H9 (cell line): Measurements from ENCODE around the gene CROCC2. TPM values are rescaled to one million over a fixed set of nuclear protein-coding genes. Genes with fewer than 3 reads are reported as not detected.

Experiments used
- DNase-seq: peaks from one replicate; pipeline ENCODE4 v3.0.0-alpha.2; 2017
- H2AFZ ChIP-seq: one replicate; pipeline ENCODE4 v1.6.1; 2013; ENCODE audit warnings: mild to moderate bottlenecking, low read length, control low read depth, moderate library complexity
- H2AK5ac ChIP-seq: 2 replicates; pipeline ENCODE4 v1.6.1; 2013; ENCODE audit warnings: low read length, control low read depth, mixed read lengths; ENCODE audit not compliant: insufficient read length
- H2BK120ac ChIP-seq: one replicate; pipeline ENCODE4 v1.6.1; 2013; ENCODE audit warnings: low read depth, mild to moderate bottlenecking, low read length, control low read depth, inconsistent platforms; ENCODE audit not compliant: poor library complexity, severe bottlenecking
- H2BK12ac ChIP-seq: 2 replicates; pipeline ENCODE4 v1.6.1; 2013; ENCODE audit warnings: low read length, control low read depth, mixed read lengths, low read depth; ENCODE audit not compliant: insufficient read length
- H2BK15ac ChIP-seq: 2 replicates; pipeline ENCODE4 v1.6.1; 2013; ENCODE audit warnings: low read depth, low read length, control low read depth
- H2BK20ac ChIP-seq: one replicate; pipeline ENCODE4 v1.6.1; 2013; ENCODE audit warnings: low read depth, mild to moderate bottlenecking, low read length, control low read depth, inconsistent platforms; ENCODE audit not compliant: poor library complexity, severe bottlenecking
- H2BK5ac ChIP-seq: 2 replicates; pipeline ENCODE4 v1.6.1; 2013; ENCODE audit warnings: low read length, control low read depth, mixed read lengths; ENCODE audit not compliant: insufficient read length
- H3K14ac ChIP-seq: 2 replicates; pipeline ENCODE4 v1.6.1; 2013; ENCODE audit warnings: low read length, control low read depth; ENCODE audit not compliant: insufficient read depth
- H3K18ac ChIP-seq: 2 replicates; pipeline ENCODE4 v1.6.1; 2013; ENCODE audit warnings: low read depth, mild to moderate bottlenecking, mixed read lengths, low read length, control low read depth; ENCODE audit not compliant: insufficient read length
- H3K23ac ChIP-seq: 2 replicates; pipeline ENCODE4 v1.6.1; 2013; ENCODE audit warnings: low read length, control low read depth, mixed read lengths, low read depth; ENCODE audit not compliant: insufficient read length
- H3K23me2 ChIP-seq: 2 replicates; pipeline ENCODE4 v1.6.1; 2013; ENCODE audit warnings: low read depth, mild to moderate bottlenecking, mixed read lengths, low read length, control low read depth; ENCODE audit not compliant: insufficient read length, poor library complexity, severe bottlenecking
- H3K27ac ChIP-seq: 2 replicates; pipeline ENCODE4 v1.5.1; 2013; ENCODE audit warnings: low read length, control low read depth, mixed read lengths, low read depth; ENCODE audit not compliant: insufficient read length
- H3K27me3 ChIP-seq: 2 replicates; pipeline ENCODE4 v1.6.1; 2013; ENCODE audit warnings: low read length, control low read depth, inconsistent platforms; ENCODE audit not compliant: insufficient read depth
- H3K4ac ChIP-seq: 2 replicates; pipeline ENCODE4 v1.6.1; 2013; ENCODE audit warnings: low read depth, mild to moderate bottlenecking, control low read depth, inconsistent platforms, low read length, moderate library complexity
- H3K4me1 ChIP-seq: 2 replicates; pipeline ENCODE4 v1.6.1; 2013; ENCODE audit warnings: low read length, control low read depth, inconsistent platforms; ENCODE audit not compliant: insufficient read depth
- H3K4me2 ChIP-seq: 2 replicates; pipeline ENCODE4 v1.6.1; 2013; ENCODE audit warnings: low read length, control low read depth, mixed read lengths; ENCODE audit not compliant: insufficient read length, insufficient read depth
- H3K56ac ChIP-seq: 2 replicates; pipeline ENCODE4 v1.6.1; 2013; ENCODE audit warnings: low read depth, mild to moderate bottlenecking, mixed read lengths, low read length, control low read depth; ENCODE audit not compliant: insufficient read length
- H3K79me1 ChIP-seq: 2 replicates; pipeline ENCODE4 v1.6.1; 2013; ENCODE audit warnings: low read depth, mild to moderate bottlenecking, moderate library complexity, low read length, control low read depth, inconsistent platforms; ENCODE audit not compliant: insufficient read depth, poor library complexity, severe bottlenecking
- H3K79me2 ChIP-seq: 2 replicates; pipeline ENCODE4 v1.6.1; 2013; ENCODE audit warnings: low read length, control low read depth, inconsistent platforms; ENCODE audit not compliant: insufficient read depth
- H3K9ac ChIP-seq: 2 replicates; pipeline ENCODE4 v1.6.1; 2013; ENCODE audit warnings: low read length, control low read depth, mixed read lengths; ENCODE audit not compliant: insufficient read length; ENCODE audit errors: extremely low read depth
- H3K9me3 ChIP-seq: one replicate; pipeline ENCODE4 v1.6.1; 2013; ENCODE audit warnings: low read depth, low read length, inconsistent platforms; ENCODE audit not compliant: control insufficient read depth
- H3T11ph ChIP-seq: one replicate; pipeline ENCODE4 v1.6.1; 2013; ENCODE audit warnings: mild to moderate bottlenecking, low read length, control low read depth, inconsistent platforms
- H4K20me1 ChIP-seq: one replicate; pipeline ENCODE4 v1.6.1; 2013; ENCODE audit not compliant: control insufficient read depth, insufficient read length, insufficient read depth
- H4K5ac ChIP-seq: 2 replicates; pipeline ENCODE4 v1.6.1; 2013; ENCODE audit warnings: low read depth, mild to moderate bottlenecking, mixed read lengths, low read length, control low read depth; ENCODE audit not compliant: insufficient read length
- H4K8ac ChIP-seq: replicated peaks from 2 replicates; pipeline ENCODE4 v1.6.1; 2013; ENCODE audit warnings: low read length, control low read depth, mixed read lengths, low read depth; ENCODE audit not compliant: insufficient read length
- H4K91ac ChIP-seq: 2 replicates; pipeline ENCODE4 v1.6.1; 2013; ENCODE audit warnings: low read depth, mild to moderate bottlenecking, moderate library complexity, mixed read lengths, low read length, control low read depth; ENCODE audit not compliant: insufficient read length
- H3K27ac Mint-ChIP-seq, 3 experiments: 2 replicates in 2 of 3; 3 replicates in 1 of 3; pipeline ENCODE4 v1.8.0; 2020 to 2021; ENCODE audit warnings: mixed read lengths in 3 of 3, mild to moderate bottlenecking in 1 of 3, moderate library complexity in 1 of 3
- H3K27me3 Mint-ChIP-seq: 2 replicates; pipeline ENCODE4 v1.8.0; 2021; ENCODE audit warnings: low read depth, mild to moderate bottlenecking, moderate library complexity, mixed read lengths
- H3K36me3 Mint-ChIP-seq, 3 experiments: 2 replicates in 2 of 3; 3 replicates in 1 of 3; pipeline ENCODE4 v1.8.0; 2020 to 2021; ENCODE audit warnings: low read depth in 3 of 3, mixed read lengths in 3 of 3; ENCODE audit not compliant: insufficient read depth in 1 of 3
- H3K4me1 Mint-ChIP-seq, 2 experiments: 2 replicates each; pipeline ENCODE4 v1.8.0; 2020; ENCODE audit warnings: mixed read lengths in 2 of 2
- H3K4me3 Mint-ChIP-seq, 2 experiments: 2 replicates in 1 of 2; 3 replicates in 1 of 2; pipeline ENCODE4 v1.8.0; 2020 to 2021; ENCODE audit warnings: mild to moderate bottlenecking in 2 of 2, mixed read lengths in 2 of 2, moderate library complexity in 1 of 2
- H3K9me3 Mint-ChIP-seq, 2 experiments: 2 replicates in 1 of 2; 3 replicates in 1 of 2; pipeline ENCODE4 v1.8.0; 2020; ENCODE audit warnings: mild to moderate bottlenecking in 2 of 2, mixed read lengths in 2 of 2, moderate library complexity in 1 of 2
- WGBS: extraction: QIAGEN DNeasy Blood & Tissue Kit; methylation state at CpG from one replicate; pipeline ENCODE4 v1.1.7; 2013; ENCODE audit warnings: missing lambda C conversion rate, low lambda C conversion rate, mixed read lengths; ENCODE audit not compliant: insufficient read length; ENCODE audit errors: extremely low coverage; 5-methylcytosine and 5-hydroxymethylcytosine counted together
- total RNA-seq: library from RNA; stranded (reverse); gene quantifications from 2 replicates; pipeline ENCODE4 v1.2.1, GENCODE V29; 2021
- TF ChIP-seq, protein P1 (sequence below): fragments of 200-600 bp; sonication (generic); conservative IDR thresholded peaks from 3 replicates; pipeline ENCODE4 v1.8.0; 2021; ENCODE audit warnings: antibody characterized with exemption, mild to moderate bottlenecking

CROCC2 gene
- total RNA-seq, 1 experiment from 2014 or later, result not detected

- Mint-ChIP-seq H3K4me1 (no peaks in the 10 kb centered on the region), H3K36me3 (no peaks in the 10 kb centered on the region), H3K9me3 (no peaks in the 10 kb centered on the region), H3K27ac (peak overlapping the region in 1 of 3 experiments; percentile 80; a peak in 1 of 7 replicates), H3K4me3 (no peak overlapping the region), H3K27me3 (no peaks in the 10 kb centered on the region; the same call in 1 of the 2 replicates)
- Histone ChIP-seq H3K4me1 (no peaks in the 10 kb centered on the region), H2BK5ac (no peak overlapping the region), H3K79me2 (no peaks in the 10 kb centered on the region), H2BK20ac (no peak overlapping the region), H2BK120ac (no peak overlapping the region), H3K23ac (no peak overlapping the region), H2BK15ac (no peak overlapping the region), H3K9me3 (no peaks in the 10 kb centered on the region), H3K18ac (no peak overlapping the region), H3K4me2 (no peak overlapping the region), H3K14ac (peak overlapping the region; percentile 28; the same call in 1 of the 2 replicates), H2BK12ac (no peak overlapping the region), H4K5ac (no peak overlapping the region), H2AFZ (no peak overlapping the region), H3K27me3 (no peaks in the 10 kb centered on the region), H3K79me1 (no peaks in the 10 kb centered on the region), H3K4ac (no peak overlapping the region), H4K8ac (no peak overlapping the region), H4K91ac (peak overlapping the region; percentile 72), H3K27ac (no peak overlapping the region), H3T11ph (no peak overlapping the region), H3K9ac (no peak overlapping the region), H3K23me2 (no peaks in the 10 kb centered on the region), H4K20me1 (no peaks in the 10 kb centered on the region), H2AK5ac (no peak overlapping the region), H3K56ac (no peak overlapping the region)
- DNase-seq, result no peak
- WGBS, result no CpG with 5 or more reads among the region's 10 CpGs
- TF ChIP-seq, protein P1, sequence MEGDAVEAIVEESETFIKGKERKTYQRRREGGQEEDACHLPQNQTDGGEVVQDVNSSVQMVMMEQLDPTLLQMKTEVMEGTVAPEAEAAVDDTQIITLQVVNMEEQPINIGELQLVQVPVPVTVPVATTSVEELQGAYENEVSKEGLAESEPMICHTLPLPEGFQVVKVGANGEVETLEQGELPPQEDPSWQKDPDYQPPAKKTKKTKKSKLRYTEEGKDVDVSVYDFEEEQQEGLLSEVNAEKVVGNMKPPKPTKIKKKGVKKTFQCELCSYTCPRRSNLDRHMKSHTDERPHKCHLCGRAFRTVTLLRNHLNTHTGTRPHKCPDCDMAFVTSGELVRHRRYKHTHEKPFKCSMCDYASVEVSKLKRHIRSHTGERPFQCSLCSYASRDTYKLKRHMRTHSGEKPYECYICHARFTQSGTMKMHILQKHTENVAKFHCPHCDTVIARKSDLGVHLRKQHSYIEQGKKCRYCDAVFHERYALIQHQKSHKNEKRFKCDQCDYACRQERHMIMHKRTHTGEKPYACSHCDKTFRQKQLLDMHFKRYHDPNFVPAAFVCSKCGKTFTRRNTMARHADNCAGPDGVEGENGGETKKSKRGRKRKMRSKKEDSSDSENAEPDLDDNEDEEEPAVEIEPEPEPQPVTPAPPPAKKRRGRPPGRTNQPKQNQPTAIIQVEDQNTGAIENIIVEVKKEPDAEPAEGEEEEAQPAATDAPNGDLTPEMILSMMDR, result no peak
These were observed 23.4 kb downstream of the CROCC2 start for GRCh38 chr2:240929364-240930095.
